GM21367 (cell line): ENCODE results near the gene GNB5.
"Not testable (repeated sequence)": the region's sequence is repeated elsewhere in the genome, so short reads cannot be mapped to it uniquely, and the experiment has no call there.

Experiments used
- ATAC-seq: cut with Tn5 transposase; IDR thresholded peaks from one replicate; pipeline ENCODE4 v1.9.1; 2021; ENCODE audit not compliant: unreplicated experiment

Gene GNB5

DNA sequence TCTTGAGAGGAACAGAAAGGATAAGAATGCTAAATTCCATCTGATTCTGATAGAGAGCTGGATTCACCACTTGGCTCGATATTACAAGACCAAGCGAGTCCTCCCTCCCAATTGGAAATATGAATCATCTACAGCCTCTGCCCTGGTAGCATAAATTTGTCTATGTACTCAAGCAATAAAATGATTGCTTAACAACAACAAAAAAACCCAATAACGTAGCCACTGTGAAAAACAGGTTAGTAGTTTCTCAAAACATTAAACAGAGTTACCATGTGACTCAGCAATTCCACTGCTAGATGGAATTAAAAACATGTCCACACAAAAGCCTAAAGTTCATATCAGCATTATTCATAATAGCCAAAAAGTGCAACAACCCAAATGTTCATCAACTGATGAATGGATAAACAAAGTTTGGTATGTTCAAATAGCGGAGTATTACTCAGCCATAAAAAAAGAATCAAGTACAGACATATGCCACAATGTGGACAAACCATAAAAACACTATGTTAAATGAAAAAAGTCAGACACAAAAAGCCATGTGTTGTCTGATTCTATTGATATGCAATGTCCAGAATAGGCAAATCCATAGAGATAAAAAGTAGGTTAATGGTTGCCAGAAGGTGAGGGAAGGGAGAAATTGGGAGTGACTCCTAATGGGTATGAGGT, 95.5 kb downstream of the GNB5 start:
- ATAC-seq, result no peak

DNA sequence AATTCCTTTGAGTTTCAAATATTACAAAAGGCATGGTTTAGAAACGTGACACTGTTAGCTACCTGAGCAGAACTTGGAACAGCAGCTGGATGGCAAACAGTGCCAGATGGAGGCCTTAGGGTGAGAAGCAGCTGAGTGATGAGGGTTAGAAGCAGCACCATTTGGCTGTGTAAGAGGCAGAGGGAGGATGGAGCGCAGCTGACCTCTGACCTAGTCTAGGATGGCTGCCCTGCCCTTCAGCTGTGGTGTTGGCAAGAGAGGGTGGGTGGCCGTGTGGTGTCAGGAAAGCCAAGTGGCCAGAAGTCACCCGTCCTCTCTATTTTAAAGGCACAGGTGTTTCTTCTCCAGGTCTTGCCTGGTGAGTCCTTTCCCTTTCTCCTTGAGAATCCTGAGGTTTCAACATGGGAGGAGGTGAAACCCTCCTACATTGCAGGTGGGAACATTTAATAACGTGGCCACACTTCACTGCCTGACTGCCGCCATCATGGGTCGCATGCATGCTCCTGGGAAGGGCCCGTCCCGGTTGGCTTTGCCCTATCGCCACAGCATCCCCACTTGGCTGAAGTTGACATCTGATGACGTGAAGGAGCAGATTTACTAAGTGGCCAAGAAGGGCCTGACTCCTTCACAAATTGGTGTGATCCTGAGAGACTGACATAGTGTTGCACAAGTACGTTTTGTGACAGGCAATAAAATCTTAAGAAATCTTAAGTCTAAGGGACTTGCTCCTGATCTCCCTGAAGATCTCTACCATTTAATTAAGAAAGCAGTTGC, 96.2 kb downstream of the GNB5 start:
- ATAC-seq, result no peak

DNA sequence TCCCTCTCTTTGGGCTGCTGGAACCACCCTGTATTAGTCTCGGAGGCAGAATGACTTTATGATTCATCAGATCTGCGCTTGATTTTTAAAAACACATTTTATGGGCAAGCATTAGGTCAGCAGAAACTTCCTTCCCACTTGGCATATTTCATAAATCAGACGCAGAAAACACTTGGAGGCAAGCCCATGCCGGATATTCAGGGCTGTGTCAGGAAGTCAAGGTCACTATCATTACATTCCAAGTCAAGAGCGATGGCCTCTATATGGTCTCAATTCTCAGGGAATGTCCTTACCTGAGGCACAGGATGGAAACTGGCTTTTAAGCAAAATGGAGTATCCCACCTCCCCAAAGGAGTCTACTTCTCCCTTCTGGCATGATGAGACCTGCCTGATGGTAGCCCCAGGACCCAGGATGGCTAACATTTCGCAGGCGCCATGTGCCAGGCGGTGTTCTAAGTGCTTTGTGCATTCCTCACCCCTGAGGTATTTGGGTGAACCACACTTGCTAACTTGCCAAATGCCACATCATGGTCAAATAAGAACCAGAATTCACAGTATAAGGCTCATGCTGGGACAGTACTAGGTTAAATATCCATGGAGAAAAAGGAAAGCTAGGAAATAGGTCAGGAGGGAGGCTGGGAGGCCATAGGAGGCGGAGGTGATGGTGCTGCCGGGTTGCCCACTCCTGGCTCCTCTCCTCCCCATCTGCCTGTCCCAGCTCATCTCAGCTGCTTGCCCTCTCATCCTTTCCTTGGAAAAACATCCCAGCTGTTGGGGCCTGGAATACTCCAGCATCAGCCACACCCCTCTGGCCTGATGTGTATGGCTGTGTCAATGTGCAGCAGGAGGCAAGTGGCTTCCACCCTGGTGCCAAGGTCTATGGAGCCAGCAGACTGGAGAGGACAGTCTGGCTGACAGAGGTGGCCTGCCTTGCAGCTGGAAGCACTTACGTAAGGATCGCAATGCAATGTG, 97.4 kb downstream of the GNB5 start:
- ATAC-seq, result no peak

- ATAC-seq, result no peak
These were observed 98.0 kb downstream of the GNB5 start for GRCh38 chr15:52093167-52093538.

- ATAC-seq, result no peak
These were observed 101.0 kb downstream of the GNB5 start for GRCh38 chr15:52090193-52090592.

DNA sequence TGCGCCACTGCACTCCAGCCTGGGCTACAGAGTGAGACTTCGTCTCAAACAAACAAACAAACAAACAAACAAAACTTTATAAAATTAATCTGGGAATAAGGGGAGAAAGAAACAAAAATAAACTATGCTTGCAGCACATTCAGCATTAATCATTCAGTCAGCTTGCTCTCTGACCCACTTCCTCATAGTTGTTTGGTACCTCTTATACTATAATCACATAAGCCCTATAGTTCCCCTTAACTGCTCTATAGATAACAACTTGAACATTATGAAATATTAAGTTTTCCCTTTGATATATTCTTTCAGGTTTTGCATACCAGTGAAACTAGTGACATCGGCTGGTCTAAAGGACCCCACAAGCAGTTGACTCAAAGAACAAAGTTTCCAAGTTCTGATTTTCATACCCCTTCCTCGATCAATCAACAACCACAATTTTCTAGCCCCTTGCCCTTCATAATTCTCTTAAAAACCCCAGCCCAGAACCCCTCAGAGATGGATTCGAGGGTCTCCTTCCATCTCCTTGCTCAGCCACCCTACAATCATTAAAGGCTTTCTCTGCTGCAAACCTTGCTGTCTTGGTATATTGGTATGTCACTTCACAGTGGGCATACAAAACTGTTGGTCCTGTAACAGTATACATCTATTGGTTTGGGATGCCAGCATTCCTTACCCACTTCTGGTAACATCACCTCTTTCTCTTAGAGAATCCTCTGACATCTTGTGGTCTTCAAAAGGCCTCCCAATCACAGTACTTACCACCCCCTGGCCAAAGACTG, 105.0 kb downstream of the GNB5 start:
- no peak for ATAC-seq

GRCh38 chr15:52085299-52085698, 105.9 kb downstream of the GNB5 start:
- ATAC-seq, result no peak

GRCh38 chr15:52083603-52084002, 107.6 kb downstream of the GNB5 start:
- ATAC-seq, result no peak

DNA sequence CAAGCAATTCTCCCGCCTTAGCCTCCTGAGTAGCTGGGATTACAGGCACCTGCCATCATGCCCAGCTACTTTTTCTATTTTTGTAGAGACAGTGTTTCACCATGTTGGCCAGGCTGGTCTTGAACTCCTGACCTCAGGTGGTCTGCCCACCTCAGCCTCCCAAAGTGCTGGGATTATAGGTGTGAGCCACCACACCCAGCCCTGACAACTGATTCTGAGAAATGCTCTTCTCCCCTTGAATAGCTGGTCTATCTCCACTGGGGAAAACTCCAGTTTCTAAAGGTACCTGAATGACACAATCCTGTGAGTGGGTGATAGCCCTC, 108.2 kb downstream of the GNB5 start:
- ATAC-seq, result not testable (repeated sequence)

GRCh38 chr15:52082197-52083036, 108.8 kb downstream of the GNB5 start:
- ATAC-seq, result peak; percentile 61

DNA sequence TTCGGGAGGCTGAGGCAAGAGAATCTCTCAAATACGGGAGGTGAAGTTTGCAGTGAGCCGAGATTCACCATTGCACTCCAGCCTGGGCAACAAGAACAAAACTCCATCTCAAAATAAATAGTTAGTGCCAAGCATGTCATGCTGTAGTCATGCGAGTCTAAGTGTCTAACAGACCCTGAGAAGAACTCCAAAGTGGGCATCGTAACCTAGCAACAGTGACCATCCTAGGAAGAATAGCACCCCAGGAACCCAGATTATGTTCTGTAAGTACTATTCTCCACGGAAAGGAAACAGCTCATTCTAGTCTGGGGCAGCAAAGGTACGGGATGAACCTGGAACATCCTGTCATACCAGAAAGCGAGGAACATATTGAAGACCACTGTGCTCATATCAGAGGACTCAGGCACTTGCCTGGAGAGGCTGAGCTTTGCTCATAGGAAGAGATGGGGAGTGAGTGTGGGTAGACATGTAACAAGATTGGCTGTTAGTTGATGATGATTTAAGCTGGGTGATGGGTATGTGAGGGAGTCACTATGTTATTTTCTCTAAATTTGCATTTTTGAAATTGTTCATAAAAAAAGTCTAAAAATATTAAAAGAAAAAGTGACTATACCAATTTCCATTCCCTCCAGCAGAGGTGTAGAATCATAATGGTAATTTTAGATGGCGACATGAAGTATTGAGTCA, 110.3 kb downstream of the GNB5 start:
- ATAC-seq, result no peak

DNA sequence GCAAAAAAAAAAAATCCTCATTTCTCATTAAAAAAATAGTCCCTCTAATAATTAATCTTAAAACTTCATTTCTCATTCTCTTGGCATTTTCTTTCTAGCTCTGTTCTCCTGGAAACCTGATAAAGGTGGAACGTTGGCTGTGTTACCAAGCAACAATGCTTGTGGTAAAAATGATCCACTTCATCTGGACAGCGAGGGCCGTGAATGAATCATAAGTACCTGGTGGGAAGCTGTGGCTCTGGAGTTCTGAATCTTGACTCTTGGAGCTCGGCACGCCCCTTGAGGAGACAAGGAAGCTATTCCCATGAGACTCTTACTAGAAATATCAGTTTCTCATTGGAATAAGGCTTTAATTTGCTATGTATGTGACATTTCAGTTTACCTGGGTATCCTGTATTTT, 111.2 kb downstream of the GNB5 start:
- ATAC-seq, result no peak

DNA sequence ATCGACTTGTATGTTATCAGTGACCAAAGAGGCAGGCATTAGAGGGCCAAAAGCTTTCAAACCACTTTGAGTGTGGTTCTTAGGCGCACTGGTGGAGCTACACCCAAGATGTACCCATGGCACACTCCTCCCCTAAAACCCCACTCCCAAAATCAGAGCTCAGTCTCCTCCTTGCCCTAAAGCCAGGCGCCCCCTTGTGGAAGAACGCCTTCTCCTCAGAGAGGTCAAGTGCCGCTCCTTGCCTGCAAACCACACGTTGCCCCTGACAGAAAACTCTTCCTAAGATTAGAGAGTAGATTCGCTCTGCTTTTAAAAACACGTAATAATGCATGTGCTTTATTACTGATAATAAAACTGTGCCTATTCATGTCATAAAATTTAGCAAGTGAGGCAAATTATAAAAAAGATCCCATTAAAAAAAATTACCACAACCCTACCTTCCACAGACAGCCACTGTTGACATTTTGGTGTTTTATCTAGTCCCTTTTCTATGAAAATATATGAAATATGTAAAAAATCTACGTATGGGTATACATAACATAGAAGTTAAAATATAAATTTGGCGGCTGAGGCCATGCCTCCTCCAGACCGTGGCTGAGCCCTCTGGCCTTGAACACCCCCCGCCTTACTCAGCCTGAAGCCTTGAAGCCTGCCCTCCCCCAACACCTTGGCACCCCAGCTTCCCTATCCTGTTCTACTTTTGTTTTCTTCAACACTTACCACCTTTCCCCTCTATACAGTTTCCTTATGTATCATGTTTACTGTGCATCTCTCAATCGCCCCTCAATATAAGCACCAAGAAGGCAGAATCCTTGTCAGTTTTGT, 112.1 kb downstream of the GNB5 start:
- no peak for ATAC-seq

DNA sequence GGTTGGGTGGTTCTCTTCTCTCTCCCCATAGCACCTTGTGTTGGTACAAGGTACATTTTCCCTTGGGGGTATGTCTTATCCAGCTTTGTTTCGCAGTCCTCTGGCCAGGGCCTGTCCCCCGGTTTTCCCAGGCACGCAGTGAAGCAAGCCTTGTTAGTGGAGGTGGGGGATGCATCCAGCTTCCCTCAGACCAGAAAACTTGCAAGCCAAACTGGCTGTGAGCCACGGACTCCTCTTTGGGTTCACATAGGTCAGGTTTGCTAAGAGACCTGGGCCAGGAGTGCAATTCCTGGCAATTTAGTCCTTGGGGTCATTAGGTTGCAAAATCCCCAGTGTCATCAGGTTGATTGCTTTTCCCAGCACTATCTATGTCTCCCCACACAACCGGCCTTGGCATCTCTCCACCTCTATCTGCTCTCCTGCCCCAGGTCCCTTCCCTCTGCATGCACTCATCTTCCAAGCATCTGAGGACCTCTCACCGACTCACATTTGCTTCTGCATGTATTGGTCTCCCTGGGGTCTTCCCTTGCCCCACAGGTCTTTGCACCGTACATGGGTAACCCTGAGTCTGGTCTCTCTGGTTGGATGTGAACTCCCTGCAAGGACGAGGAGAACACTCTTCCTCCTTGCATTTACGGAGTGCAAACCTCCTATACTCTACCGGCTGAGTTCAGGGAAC, 112.9 kb downstream of the GNB5 start:
- no peak for ATAC-seq

- no peak for ATAC-seq
These were observed 114.1 kb downstream of the GNB5 start for GRCh38 chr15:52076889-52077781.

- ATAC-seq, result no peak
These were observed 119.6 kb downstream of the GNB5 start for GRCh38 chr15:52071570-52071969.

GRCh38 chr15:52069559-52069958, 121.6 kb downstream of the GNB5 start:
- ATAC-seq, result no peak
